GM19324 (cell line): Measurements from ENCODE around the gene TTLL5.

Experiments used
- ATAC-seq: cut with Tn5 transposase; IDR thresholded peaks from one replicate; pipeline ENCODE4 v1.9.1; 2021; ENCODE audit warnings: mild to moderate bottlenecking, moderate library complexity; ENCODE audit not compliant: unreplicated experiment, low FRiP score

TTLL5 gene

GRCh38 chr14:75700295-75700694 lies 39.2 kb downstream of the TTLL5 start:
- ATAC-seq: no peak

- ATAC-seq: no peak
These were observed 41.1 kb downstream of the TTLL5 start for GRCh38 chr14:75702122-75702521.

DNA sequence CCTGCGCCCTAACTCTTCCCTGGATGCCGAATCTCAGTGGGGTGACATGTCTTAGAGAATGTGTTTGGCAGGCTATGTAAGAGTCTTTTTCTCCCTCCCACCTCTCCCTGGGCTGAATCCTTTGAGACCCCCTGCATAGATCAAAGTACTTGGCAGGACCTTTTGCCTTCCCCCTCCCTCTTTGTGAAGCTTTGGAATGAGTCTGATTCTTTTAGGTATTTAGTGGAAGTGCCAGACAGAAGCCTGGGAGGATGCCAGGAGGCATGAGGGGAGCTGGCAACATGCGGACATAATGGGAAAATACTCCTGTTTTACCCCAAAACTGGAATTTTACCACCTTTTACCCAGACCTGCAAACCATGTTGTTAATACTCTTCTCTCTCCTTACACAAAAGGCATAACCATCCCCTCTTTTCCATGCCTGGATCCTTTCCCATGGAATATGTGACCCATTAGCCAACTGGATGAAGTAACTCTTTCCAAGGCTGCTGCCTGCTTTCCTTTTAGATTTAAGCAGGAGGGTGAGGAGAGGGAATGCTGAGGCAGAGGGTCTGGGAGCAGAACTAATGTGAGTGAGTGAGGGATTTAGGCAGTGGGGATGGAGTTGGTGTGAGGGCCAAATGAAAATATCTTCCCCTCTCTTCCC lies 41.7 kb downstream of the TTLL5 start:
- no peak for ATAC-seq

- ATAC-seq: no peak
These were observed 42.4 kb downstream of the TTLL5 start for GRCh38 chr14:75703467-75703866.

DNA sequence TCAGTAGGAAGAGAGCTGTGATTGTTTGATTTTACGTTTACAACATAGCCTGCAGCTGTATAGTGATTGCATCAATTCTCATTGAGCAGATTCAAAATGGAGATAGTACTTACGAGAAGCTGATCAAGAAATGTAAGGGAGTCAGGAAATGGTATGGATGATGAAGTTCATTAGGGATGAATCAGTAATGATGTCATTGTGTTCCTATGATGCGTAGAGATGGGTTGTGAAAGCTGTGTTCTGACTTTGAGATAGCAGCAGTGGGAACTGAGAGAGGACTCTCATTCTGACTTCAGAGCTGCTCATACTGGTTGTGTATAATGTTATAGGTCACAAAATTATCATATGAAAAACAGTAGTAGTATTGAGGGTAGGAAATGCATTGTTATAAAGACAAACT lies 44.0 kb downstream of the TTLL5 start:
- no peak for ATAC-seq

GRCh38 chr14:75709207-75709812 lies 48.3 kb downstream of the TTLL5 start:
- ATAC-seq: no peak

- no peak for ATAC-seq
These were observed 50.2 kb downstream of the TTLL5 start for GRCh38 chr14:75711105-75711795.

- ATAC-seq: no peak
These were observed 50.8 kb downstream of the TTLL5 start for GRCh38 chr14:75711796-75712211.

- no peak for ATAC-seq
These were observed 53.9 kb downstream of the TTLL5 start for GRCh38 chr14:75714991-75715390.

GRCh38 chr14:75715926-75716780 lies 55.1 kb downstream of the TTLL5 start:
- ATAC-seq: no peak

DNA sequence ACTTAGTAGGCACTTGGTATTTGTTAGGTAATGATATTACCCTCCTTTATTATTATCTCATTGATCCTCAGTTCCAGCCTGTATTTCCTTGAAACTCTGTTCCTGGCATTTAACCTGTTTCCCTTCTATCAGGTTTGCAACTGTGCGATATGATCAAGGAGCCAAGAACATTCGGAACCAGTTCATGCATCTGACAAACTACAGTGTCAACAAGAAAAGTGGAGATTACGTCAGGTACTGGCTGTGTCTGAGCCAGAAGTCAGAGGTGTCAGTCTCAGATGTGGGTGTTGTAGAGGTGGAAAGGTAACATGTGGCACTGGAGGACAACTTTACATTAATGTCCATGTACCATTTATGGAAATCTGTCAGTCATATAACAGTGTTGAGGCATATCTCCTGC lies 56.7 kb downstream of the TTLL5 start:
- no peak for ATAC-seq

GRCh38 chr14:75718199-75718598 lies 57.2 kb downstream of the TTLL5 start:
- no peak for ATAC-seq

DNA sequence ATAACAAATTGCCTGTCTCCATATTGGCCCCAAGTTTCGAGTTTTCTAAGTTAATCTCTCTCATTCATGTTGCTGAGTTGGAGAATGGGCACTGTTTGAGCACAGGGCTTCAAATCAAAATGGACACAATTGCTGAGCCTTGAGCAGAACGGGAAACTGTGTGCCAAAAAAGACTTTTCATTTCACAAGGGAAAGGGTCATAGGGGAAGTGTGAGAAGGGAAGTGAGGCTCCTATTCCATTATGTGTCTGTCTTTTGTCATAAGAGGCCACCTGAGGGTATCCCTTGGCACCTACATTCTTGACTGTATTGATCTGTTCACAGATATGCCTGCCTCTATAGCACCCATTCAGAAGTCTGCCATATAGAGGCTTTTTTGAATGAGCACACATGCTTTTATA lies 59.1 kb downstream of the TTLL5 start:
- ATAC-seq: no peak

DNA sequence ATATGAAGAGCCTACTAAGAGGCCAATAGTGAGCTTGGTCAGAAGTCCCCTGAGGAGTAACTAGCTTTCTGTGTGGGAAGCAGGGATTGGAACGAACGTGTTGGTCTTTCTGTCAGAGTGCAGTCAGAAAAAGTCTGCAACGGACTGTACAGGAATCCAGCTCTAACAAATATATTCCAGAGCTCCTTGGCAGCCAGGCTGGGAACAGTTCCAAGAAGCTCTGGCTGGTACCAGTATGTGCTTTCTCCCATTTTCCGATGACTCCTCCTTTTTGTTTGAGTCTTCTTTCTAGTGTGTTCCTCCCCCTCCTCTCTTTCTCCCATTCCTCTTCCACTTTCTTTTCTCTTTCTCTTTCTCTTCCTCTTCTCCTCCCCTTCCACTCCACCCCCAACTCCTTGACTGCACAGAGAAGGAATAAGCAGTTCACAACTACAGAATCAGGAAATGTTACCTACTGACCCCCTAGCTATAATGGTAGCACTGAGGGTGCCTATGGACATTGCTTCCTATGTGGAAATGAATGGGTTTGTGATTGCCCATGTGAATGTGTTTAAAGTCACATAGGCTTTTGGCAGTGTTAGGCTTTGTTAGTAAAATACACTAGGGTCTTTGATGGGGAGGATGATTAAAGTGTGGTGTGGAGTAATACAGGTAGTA lies 59.9 kb downstream of the TTLL5 start:
- no peak for ATAC-seq

DNA sequence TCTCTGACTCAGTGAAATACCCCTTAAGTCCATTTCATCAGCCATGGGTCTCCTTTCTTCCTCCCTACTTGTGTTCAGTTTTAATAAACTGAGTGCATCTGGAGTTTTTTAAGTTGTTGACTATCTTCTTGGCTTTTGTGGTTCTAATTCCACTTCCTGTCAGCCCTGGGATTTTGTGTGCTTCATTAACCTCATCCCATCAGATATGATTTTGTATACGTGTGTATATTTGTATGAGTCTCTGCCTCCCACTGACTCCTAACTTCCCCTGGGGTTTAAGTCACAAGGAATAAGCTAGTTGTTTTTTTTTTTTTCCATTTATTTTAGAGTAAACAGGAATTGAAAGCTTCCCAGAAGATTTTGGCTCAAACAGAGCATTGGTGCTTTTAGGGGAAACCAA lies 62.7 kb downstream of the TTLL5 start:
- ATAC-seq: no peak

- no peak for ATAC-seq
These were observed 63.6 kb downstream of the TTLL5 start for GRCh38 chr14:75724414-75725204.

GRCh38 chr14:75725481-75725880 lies 64.4 kb downstream of the TTLL5 start:
- no peak for ATAC-seq

DNA sequence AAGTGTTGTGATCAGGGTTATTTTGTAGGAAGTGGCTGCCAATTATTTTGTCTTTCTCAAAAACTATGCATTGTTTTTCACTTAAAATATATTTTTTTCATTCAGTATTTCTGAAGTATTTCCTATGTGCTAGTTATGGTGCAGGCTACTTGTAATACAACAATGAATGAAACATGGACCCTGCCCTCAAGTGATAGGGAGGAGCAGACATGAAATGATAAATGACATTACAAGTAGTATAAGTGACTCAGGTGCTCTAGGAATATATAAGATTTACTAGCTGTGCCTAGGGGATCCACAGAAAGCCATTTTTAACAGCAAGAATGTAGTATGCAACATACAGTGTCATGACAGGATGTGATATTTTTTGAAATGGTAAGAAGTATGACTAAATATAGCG lies 65.3 kb downstream of the TTLL5 start:
- ATAC-seq: no peak

DNA sequence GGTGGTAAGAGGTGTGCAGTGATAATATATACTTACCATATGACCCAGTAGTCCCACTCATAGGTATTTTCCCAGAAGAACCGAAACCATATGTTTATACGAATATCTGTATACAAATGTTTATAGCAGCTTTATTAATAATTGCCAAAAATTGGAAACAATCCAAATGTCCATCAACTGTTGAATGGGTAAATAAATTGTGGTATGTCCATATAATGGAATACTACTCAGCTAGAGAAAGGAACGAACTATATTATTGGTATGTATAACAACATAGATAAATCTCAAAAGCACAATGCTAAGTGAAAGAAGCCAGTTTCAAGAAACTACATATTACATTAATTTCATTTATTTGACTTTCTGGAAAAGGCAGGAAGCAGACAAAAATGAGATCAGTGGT lies 66.1 kb downstream of the TTLL5 start:
- ATAC-seq: no peak

DNA sequence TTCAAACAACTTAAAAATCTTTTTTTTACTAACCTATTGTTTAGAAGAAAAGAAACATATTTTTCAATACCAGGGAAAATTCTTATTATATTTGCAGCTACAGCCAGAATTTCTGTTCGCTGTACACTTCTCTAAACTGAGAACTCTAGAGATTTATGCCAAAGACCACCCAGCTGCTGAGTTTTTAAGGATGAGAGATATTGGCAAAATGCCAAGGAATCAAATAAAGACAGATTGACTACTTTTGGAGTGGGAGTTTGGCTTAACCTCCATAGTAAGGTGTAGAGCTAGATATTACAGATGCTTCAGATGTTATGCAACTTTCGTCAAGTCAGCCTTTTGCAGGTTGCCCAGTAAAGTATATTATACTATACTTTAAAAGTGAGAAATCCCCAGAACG lies 71.8 kb downstream of the TTLL5 start:
- no peak for ATAC-seq
